OCI-LY1 (cell line): ENCODE results near the gene CACNA1C.

Source experiments
- H2AFZ ChIP-seq: fragments of 200-600 bp; sonication (generic), shearing (Covaris generic); 2 replicates; pipeline ENCODE4 v1.6.0; 2014; ENCODE audit warnings: antibody characterized with exemption, mild to moderate bottlenecking, low read length
- H3F3A ChIP-seq: fragments of 200-600 bp; sonication (generic), shearing (Covaris generic); 2 replicates; pipeline ENCODE4 v1.6.0; 2014; ENCODE audit warnings: mild to moderate bottlenecking, antibody characterized with exemption, low read length, moderate library complexity; ENCODE audit not compliant: insufficient read depth
- H3K27ac ChIP-seq: fragments of 200-600 bp; sonication (generic); 2 replicates; pipeline ENCODE4 v1.5.1; 2014; ENCODE audit warnings: low read length, mixed run types, mild to moderate bottlenecking, low read depth; ENCODE audit not compliant: poor library complexity, severe bottlenecking
- H3K27me3 ChIP-seq: fragments of 200-600 bp; sonication (generic); 2 replicates; pipeline ENCODE4 v1.6.0; 2014; ENCODE audit warnings: antibody characterized with exemption, mild to moderate bottlenecking, low read length, moderate library complexity; ENCODE audit not compliant: insufficient read depth
- H3K36me3 ChIP-seq: fragments of 200-600 bp; sonication (generic); 2 replicates; pipeline ENCODE4 v1.6.1; 2014; ENCODE audit warnings: mild to moderate bottlenecking, antibody characterized with exemption, low read length, moderate library complexity, mixed read lengths; ENCODE audit not compliant: insufficient read depth
- H3K4me1 ChIP-seq: fragments of 200-600 bp; sonication (generic); 2 replicates; pipeline ENCODE4 v1.5.1; 2014; ENCODE audit warnings: mild to moderate bottlenecking, low read length, moderate library complexity; ENCODE audit not compliant: insufficient read depth, severe bottlenecking
- H3K4me2 ChIP-seq: fragments of 200-600 bp; sonication (generic), shearing (Covaris generic); 2 replicates; pipeline ENCODE4 v1.6.1; 2014; ENCODE audit warnings: low read length
- H3K4me3 ChIP-seq: fragments of 200-600 bp; sonication (generic); 2 replicates; pipeline ENCODE4 v1.5.1; 2014; ENCODE audit warnings: low read length, low read depth, mild to moderate bottlenecking, mixed read lengths; ENCODE audit not compliant: poor library complexity, severe bottlenecking
- H3K79me2 ChIP-seq: fragments of 200-600 bp; shearing (Covaris generic); 2 replicates; pipeline ENCODE4 v1.6.1; 2016; ENCODE audit warnings: mixed run types, low read length, mixed read lengths; ENCODE audit not compliant: insufficient read depth
- H3K9ac ChIP-seq: fragments of 200-600 bp; sonication (generic), shearing (Covaris generic); 2 replicates; pipeline ENCODE4 v1.6.1; 2014; ENCODE audit warnings: mild to moderate bottlenecking, low read length, mixed read lengths
- H3K9me2 ChIP-seq: fragments of 200-600 bp; sonication (generic), shearing (Covaris generic); 2 replicates; pipeline ENCODE4 v1.6.1; 2014; ENCODE audit warnings: low read depth, mild to moderate bottlenecking, low read length, mixed read lengths
- H3K9me3 ChIP-seq: fragments of 200-600 bp; shearing (Covaris generic); 2 replicates; pipeline ENCODE4 v1.6.1; 2014; ENCODE audit warnings: low read length, mixed read lengths
- H4K20me1 ChIP-seq: fragments of 200-600 bp; sonication (generic), shearing (Covaris generic); 2 replicates; pipeline ENCODE4 v1.6.0; 2016; ENCODE audit warnings: mild to moderate bottlenecking, low read length; ENCODE audit not compliant: insufficient read depth
- EZH2 ChIP-seq: fragments of 200-600 bp; sonication (generic), shearing (Covaris generic); IDR thresholded peaks from 2 replicates; pipeline ENCODE4 v1.8.0; 2017; ENCODE audit warnings: borderline replicate concordance, mixed run types, mild to moderate bottlenecking, antibody characterized with exemption, low read length, moderate library complexity, mixed read lengths
- TF ChIP-seq, protein P1 (sequence below): fragments of 200-600 bp; sonication (generic), shearing (Covaris generic); IDR thresholded peaks from 2 replicates; pipeline ENCODE4 v1.5.1; 2017; ENCODE audit warnings: mild to moderate bottlenecking, antibody characterized with exemption, low read length, moderate library complexity, mixed read lengths

CACNA1C gene

GRCh38 chr12:2481951-2482350 is 429.2 kb downstream of the CACNA1C start:
- Histone ChIP-seq H3K36me3 (no peaks in the 10 kb centered on the region), H3K4me3 (no peak overlapping the region), H3K9me2 (no peaks in the 10 kb centered on the region), H3F3A (no peaks in the 10 kb centered on the region), H3K4me2 (no peak overlapping the region), H3K9ac (no peak overlapping the region), H3K4me1 (no peaks in the 10 kb centered on the region), H4K20me1 (no peaks in the 10 kb centered on the region), H2AFZ (no peak overlapping the region), H3K79me2 (no peaks in the 10 kb centered on the region), H3K27ac (no peak overlapping the region), H3K27me3 (no peaks in the 10 kb centered on the region; the same call in none of the 2 replicates), H3K9me3 (no peaks in the 10 kb centered on the region)
- TF ChIP-seq, protein P1, sequence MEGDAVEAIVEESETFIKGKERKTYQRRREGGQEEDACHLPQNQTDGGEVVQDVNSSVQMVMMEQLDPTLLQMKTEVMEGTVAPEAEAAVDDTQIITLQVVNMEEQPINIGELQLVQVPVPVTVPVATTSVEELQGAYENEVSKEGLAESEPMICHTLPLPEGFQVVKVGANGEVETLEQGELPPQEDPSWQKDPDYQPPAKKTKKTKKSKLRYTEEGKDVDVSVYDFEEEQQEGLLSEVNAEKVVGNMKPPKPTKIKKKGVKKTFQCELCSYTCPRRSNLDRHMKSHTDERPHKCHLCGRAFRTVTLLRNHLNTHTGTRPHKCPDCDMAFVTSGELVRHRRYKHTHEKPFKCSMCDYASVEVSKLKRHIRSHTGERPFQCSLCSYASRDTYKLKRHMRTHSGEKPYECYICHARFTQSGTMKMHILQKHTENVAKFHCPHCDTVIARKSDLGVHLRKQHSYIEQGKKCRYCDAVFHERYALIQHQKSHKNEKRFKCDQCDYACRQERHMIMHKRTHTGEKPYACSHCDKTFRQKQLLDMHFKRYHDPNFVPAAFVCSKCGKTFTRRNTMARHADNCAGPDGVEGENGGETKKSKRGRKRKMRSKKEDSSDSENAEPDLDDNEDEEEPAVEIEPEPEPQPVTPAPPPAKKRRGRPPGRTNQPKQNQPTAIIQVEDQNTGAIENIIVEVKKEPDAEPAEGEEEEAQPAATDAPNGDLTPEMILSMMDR, result no peak
- no peak for TF ChIP-seq EZH2

DNA sequence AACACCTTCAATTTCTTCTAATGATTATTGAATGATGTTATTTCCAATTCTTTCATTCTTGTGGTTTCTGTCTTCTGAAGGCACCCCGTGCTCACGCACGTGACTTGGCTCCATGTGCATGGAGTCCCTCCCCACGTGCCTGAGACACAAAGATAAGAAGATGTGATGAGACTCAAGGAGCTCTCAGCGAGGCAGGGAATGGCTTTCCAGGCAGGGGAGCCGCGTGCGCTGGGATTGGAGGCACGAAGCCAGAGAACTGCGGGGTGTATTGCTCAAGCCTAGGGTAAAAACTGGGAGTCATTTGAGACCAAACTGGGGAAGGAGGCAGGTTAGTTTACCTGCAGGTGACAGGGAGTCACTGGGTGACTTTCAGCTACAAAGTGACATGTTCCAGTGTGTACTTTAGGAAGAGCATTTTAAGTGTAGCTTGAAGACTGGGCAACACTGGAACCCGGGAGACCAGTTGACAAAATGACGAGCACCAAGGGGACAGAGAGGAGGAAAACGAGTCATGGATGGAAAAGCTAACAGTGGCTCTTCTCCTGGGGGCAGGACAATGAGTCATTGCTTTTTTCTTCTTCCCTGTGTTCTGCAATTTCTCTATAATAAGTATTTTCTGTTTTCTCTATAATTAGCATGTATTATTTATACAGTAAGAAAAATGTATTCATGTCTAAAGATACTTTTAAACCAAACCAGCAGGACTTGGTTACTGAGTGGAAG is 430.3 kb downstream of the CACNA1C start:
- Histone ChIP-seq H3K79me2 (no peaks in the 10 kb centered on the region), H4K20me1 (no peaks in the 10 kb centered on the region), H2AFZ (no peak overlapping the region), H3K27me3 (no peaks in the 10 kb centered on the region; the same call in 1 of the 2 replicates), H3K27ac (no peak overlapping the region), H3K4me3 (no peak overlapping the region), H3K9me2 (no peaks in the 10 kb centered on the region), H3F3A (no peaks in the 10 kb centered on the region), H3K36me3 (no peaks in the 10 kb centered on the region), H3K9ac (no peak overlapping the region), H3K9me3 (no peaks in the 10 kb centered on the region), H3K4me1 (no peaks in the 10 kb centered on the region), H3K4me2 (no peak overlapping the region)
- no peak for TF ChIP-seq EZH2
- TF ChIP-seq, protein P1, result no peak

- H3F3A ChIP-seq, result no peaks in the 10 kb centered on the region
- H3K9ac ChIP-seq, result no peak overlapping the region
- H4K20me1 ChIP-seq, result no peaks in the 10 kb centered on the region
- no peak overlapping the region for H3K4me2 ChIP-seq
- H3K9me2 ChIP-seq, result no peaks in the 10 kb centered on the region
- H3K4me1 ChIP-seq, result no peaks in the 10 kb centered on the region
- no peak for TF ChIP-seq EZH2
- TF ChIP-seq, protein P1, result no peak
- H3K9me3 ChIP-seq, result no peaks in the 10 kb centered on the region
- H3K27me3 ChIP-seq, result peaks cover 4% of the 10 kb centered on the region; the same call in 1 of the 2 replicates
- H3K36me3 ChIP-seq, result no peaks in the 10 kb centered on the region
- H3K27ac ChIP-seq, result no peak overlapping the region
- H3K4me3 ChIP-seq, result no peak overlapping the region
- no peaks in the 10 kb centered on the region for H3K79me2 ChIP-seq
- H2AFZ ChIP-seq, result no peak overlapping the region
These were observed 430.9 kb downstream of the CACNA1C start for GRCh38 chr12:2483713-2484112.
